ENCODE data around the gene DRD2.
A peak's percentile ranks its signal among the peaks of the same experiment; 100 is the strongest.

Gene DRD2

GRCh38 chr11:113474362-113475159, 637 bp downstream of the DRD2 start:
- Histone ChIP-seq H3K27ac (ENCODE audit: extremely low read depth, low read depth, low read length) (no peak overlapping the region), H3K4me3 (ENCODE audit: low read depth, low read length) (peak overlapping the region; percentile 19), H3K36me3 (ENCODE audit: control insufficient read depth in 2 of 2, insufficient read depth in 1 of 2, low read length in 2 of 2) (no peaks in the 10 kb centered on the region), H3K9me3 (ENCODE audit: control insufficient read depth, insufficient read depth, low read depth, low read length) (no peaks in the 10 kb centered on the region), H3K4me1 (ENCODE audit: control insufficient read depth, insufficient read depth, low read length) (no peaks in the 10 kb centered on the region)
- CTCF ChIA-PET: interaction anchor here (1.2 kb wide), 1 partner anchor 58 kb away, joined by 4 read pairs; no protein-coding TSS in a partner anchor
- POLR2A ChIA-PET: no interaction called here
- TF ChIP-seq BCL11A (tag by site-specific recombination; IDR thresholded peaks at IDR 0.05; ENCODE audit: low read depth) (no peak), ZNF768 (tag by site-specific recombination; IDR thresholded peaks at IDR 0.05) (no peak), ZNF76 (tag by site-specific recombination; IDR thresholded peaks at IDR 0.05; ENCODE audit: borderline replicate concordance, low read depth) (no peak), RBAK (tag by site-specific recombination; IDR thresholded peaks at IDR 0.05) (no peak), ZNF280C (tag by site-specific recombination; IDR thresholded peaks at IDR 0.05) (no peak), ZNF830 (tag by site-specific recombination; IDR thresholded peaks at IDR 0.05; ENCODE audit: low read depth) (no peak), ZNF548 (tag by site-specific recombination; IDR thresholded peaks at IDR 0.05) (no peak), ZBTB44 (tag by site-specific recombination; IDR thresholded peaks at IDR 0.05) (no peak), ZNF2 (tag by site-specific recombination; IDR thresholded peaks at IDR 0.05) (no peak), ZSCAN23 (tag by site-specific recombination; IDR thresholded peaks at IDR 0.05) (no peak), HOXD13 (CRISPR knock-in tag; IDR thresholded peaks at IDR 0.05; ENCODE audit: borderline replicate concordance) (no peak), GLIS2 (tag by site-specific recombination; IDR thresholded peaks at IDR 0.05) (peak; percentile 68; the same call in 1 of the 2 replicates), SETDB1 (IDR thresholded peaks at IDR 0.05; ENCODE audit: insufficient read length, low read length) (no peak), ZNF621 (tag by site-specific recombination; IDR thresholded peaks at IDR 0.05) (no peak), OSR2 (tag by site-specific recombination; IDR thresholded peaks at IDR 0.05) (no peak), ZNF701 (tag by site-specific recombination; IDR thresholded peaks at IDR 0.05) (no peak), ZNF184 (tag by site-specific recombination; IDR thresholded peaks at IDR 0.05) (no peak), ZEB2 (tag by site-specific recombination; IDR thresholded peaks at IDR 0.05) (0 out of 2 replicates have a peak, but pooled peaks have one; percentile 48), PRDM2 (tag by site-specific recombination; IDR thresholded peaks at IDR 0.05; ENCODE audit: borderline replicate concordance) (no peak), ZNF416 (tag by site-specific recombination; IDR thresholded peaks at IDR 0.05) (no peak), KLF7 (tag by site-specific recombination; IDR thresholded peaks at IDR 0.05; ENCODE audit: borderline replicate concordance) (no peak)
- TF ChIP-seq, protein P1, sequence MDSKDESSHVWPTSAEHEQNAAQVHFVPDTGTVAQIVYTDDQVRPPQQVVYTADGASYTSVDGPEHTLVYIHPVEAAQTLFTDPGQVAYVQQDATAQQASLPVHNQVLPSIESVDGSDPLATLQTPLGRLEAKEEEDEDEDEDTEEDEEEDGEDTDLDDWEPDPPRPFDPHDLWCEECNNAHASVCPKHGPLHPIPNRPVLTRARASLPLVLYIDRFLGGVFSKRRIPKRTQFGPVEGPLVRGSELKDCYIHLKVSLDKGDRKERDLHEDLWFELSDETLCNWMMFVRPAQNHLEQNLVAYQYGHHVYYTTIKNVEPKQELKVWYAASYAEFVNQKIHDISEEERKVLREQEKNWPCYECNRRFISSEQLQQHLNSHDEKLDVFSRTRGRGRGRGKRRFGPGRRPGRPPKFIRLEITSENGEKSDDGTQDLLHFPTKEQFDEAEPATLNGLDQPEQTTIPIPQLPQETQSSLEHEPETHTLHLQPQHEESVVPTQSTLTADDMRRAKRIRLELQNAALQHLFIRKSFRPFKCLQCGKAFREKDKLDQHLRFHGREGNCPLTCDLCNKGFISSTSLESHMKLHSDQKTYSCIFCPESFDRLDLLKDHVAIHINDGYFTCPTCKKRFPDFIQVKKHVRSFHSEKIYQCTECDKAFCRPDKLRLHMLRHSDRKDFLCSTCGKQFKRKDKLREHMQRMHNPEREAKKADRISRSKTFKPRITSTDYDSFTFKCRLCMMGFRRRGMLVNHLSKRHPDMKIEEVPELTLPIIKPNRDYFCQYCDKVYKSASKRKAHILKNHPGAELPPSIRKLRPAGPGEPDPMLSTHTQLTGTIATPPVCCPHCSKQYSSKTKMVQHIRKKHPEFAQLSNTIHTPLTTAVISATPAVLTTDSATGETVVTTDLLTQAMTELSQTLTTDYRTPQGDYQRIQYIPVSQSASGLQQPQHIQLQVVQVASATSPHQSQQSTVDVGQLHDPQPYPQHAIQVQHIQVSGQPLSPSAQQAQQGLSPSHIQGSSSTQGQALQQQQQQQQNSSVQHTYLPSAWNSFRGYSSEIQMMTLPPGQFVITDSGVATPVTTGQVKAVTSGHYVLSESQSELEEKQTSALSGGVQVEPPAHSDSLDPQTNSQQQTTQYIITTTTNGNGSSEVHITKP (tag by site-specific recombination; IDR thresholded peaks at IDR 0.05): no peak
- TF ChIP-seq, protein P2, sequence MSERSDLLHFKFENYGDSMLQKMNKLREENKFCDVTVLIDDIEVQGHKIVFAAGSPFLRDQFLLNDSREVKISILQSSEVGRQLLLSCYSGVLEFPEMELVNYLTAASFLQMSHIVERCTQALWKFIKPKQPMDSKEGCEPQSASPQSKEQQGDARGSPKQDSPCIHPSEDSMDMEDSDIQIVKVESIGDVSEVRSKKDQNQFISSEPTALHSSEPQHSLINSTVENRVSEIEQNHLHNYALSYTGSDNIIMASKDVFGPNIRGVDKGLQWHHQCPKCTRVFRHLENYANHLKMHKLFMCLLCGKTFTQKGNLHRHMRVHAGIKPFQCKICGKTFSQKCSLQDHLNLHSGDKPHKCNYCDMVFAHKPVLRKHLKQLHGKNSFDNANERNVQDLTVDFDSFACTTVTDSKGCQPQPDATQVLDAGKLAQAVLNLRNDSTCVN (tag by site-specific recombination; optimal IDR thresholded peaks at IDR 0.05): peak; percentile 50

Measured in HEK293 (cell line).